Activated naive CD4-positive, alpha-beta T cell (primary cell): ENCODE measurements around the gene NDE1.

Experiments used
- DNase-seq, 4 experiments: peaks; one replicate each; lab custom pipeline; 2025; lab: John Stamatoyannopoulos, UW

Gene NDE1

GRCh38 chr16:15739464-15739863, 89.4 kb downstream of the NDE1 start:
- DNase-seq = no peak

GRCh38 chr16:15739950-15740349, 89.9 kb downstream of the NDE1 start:
- DNase-seq = no peak

GRCh38 chr16:15741207-15741871, 91.3 kb downstream of the NDE1 start:
- no peak for DNase-seq

DNA sequence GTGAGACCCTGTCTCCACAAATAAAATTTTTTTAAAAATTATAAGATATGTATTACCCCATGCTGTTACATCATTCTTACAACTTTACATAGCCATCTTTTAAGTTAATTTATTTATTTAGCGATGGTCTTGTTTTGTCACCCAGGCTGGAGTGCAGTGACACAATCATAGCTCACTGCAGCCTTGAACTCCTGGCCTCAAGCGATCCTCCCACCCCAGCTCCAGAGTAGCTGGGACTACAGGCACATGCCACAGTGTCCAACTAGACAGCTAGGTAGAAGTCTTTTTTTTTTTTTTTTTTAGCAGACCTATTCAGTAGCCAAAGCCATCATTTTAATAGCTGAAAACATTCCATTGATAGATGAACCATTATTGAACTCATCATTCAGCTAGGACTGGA, 92.7 kb downstream of the NDE1 start:
- no peak for DNase-seq

GRCh38 chr16:15743657-15744056, 93.6 kb downstream of the NDE1 start:
- DNase-seq = no peak

DNA sequence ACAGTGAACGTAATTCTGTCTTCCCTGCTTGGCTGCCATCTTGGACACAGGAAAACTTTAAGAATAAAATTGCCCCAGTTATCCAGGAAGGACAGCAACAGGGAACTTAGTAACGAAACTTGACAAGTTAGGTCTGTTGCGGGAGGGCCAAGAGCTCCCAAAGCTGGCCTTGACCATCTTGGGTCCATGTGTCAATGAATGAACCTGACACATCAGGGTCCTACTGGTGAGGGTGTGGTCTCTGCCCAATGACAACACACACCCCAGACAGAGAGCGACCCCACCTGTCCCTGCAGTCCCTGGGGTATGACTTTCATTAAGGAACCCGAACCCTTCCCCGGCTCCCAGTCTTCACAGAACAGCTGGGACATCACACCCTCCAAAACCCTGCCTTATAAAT, 96.3 kb downstream of the NDE1 start:
- no peak for DNase-seq

- DNase-seq = no peak
These were observed 97.9 kb downstream of the NDE1 start for GRCh38 chr16:15747937-15748336.

DNA sequence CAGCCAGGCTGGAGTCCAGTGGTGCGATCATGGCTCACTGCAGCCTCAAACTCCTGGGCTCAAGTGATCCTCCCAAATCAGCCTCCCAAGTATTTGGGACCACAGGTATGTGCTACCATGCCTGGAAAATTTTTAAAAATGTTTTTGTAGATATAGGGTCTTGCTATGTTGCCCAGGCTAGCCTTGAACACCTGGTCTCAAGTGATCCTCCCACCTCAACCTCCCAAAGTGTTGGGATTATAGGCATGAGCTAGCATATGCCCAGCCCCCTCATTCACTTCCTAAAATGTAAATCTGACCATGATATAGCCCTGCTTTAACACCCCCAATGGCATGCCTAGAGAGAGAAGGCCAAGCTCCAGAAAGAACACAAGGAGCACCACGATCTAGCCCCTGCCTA, 98.6 kb downstream of the NDE1 start:
- no peak for DNase-seq

DNA sequence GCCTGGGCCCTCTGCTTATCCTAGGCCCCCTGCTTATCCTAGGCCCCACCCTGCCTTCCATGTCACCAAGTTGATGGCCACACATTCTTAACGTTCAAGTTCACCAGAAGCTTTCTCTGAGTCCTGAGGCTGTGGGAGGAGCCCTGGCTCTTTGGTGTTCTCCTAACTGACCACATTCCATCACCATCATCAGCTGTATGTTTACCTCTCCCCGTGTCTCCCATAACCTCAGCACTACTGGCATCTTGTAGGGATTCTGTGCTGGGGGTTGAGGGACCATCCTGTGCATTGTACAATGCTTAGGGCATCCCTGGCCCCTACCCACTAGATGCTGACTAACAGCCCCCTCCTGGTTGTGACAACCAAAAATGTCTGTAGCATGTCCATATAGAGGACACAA, 99.3 kb downstream of the NDE1 start:
- no peak for DNase-seq

DNA sequence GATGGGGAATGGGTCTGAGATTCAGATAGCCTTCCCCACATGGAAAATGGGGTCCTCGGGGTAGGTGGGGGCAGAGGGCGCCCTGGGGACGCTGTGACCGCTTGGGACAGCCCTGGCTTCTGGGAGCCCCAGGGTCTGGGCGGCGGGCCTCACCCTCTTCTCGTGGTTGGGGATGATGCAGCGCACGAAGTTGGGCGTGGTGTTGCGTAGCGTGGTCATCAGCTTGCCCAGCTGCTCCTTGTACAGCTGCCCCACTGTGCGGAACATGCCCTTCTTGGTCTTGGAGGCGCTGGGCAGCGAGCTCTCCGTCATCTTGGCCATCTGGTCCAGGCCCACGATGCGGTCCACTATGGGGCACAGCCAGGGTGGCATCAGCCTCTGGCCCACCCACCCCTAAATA, 99.9 kb downstream of the NDE1 start:
- no peak for DNase-seq

GRCh38 chr16:15751940-15752339, 101.9 kb downstream of the NDE1 start:
- no peak for DNase-seq

- no peak for DNase-seq
These were observed 102.9 kb downstream of the NDE1 start for GRCh38 chr16:15752717-15753488.

DNA sequence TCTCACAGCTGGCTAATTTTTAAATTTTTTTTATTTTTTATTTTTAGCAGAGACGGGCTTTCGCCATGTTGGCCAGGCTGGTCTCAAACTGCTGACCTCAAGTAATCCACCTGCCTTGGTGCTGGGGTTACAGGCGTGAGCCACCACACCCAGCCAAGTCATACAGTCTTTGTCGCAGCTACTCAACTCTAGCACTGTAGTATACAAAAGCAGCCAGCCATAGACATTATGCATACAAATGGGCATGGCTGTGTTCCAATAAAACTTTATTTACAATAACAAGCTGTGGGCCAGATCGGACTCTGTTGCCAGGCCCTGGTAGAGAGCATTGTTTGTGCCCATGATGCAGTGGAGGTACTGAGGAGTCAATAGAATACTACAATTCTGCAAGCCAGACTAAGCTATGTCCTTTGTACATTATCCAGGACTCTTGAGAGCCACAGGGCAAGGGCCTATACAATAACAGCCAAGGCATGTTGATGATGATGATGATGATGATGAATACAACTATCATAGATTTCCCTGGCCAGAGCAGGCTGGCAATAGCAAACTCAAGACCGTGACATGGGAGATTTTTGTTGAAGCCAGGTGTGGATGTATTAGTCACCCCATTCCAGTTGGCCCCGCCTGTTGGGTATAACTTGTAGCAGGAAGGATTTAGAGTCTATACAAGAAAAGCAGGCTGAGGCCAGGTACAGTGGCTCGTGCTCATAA, 104.9 kb downstream of the NDE1 start:
- DNase-seq = no peak

DNA sequence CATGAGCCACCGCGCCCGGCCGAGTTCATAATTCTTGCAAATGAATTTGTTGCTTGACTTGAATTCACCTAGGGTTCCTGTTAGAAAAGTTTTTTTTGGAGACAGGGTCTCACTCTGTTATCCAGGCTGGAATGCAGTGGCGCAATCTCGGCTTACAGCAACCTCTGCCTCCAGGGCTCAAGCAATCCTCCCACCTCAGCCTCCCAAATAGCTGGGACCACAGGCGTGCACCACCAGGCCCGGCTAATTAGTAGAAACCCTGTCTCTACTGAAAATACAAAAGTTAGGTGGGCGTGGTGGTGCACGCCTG, 107.0 kb downstream of the NDE1 start:
- no peak for DNase-seq

DNA sequence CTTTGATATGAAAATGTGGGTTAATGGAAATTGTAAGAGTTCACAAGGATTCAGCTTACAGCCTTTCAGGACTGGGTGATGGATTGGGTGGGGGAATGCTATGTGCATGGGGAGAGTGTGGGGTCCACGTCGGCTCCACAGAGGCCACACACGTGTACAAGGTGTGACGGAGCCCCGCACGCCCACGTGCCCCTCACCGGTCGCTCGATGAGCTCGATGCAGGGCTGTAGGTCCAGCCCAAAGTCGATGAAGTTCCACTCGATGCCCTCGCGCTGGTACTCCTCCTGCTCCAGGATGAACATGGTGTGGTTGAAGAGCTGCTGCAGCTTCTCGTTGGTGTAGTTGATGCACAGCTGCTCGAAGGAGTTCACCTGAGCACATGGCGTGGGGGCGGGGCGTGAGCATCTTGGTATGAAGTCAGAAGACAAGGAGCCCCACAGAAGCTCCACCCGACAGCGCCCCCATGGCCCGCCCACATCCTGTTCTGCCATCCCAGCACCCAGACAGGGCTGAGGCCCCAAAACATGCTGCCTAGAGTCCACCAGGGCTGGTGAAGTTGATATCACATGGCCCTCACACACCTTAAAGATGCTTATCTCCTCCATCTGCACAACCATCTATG, 107.7 kb downstream of the NDE1 start:
- DNase-seq = no peak

DNA sequence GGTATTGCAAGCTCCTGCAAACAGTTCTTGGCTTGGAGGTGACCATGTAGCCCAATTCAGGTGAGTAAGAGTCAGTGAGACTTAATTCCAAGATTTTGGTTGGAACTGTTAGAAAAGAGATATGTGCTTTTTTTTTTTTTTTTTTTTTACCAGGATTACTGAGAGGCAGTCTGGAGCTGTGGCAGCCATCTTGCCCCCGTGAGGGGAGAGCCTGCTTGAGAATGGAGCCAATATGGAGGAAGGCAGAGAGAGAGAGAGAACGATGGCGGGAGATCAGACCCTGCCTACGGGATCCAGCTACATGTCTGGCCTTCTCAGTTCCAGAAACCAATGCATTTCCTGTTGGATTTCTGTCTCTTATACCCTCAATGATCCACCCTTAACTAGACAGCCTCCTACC, 109.0 kb downstream of the NDE1 start:
- DNase-seq = no peak

DNA sequence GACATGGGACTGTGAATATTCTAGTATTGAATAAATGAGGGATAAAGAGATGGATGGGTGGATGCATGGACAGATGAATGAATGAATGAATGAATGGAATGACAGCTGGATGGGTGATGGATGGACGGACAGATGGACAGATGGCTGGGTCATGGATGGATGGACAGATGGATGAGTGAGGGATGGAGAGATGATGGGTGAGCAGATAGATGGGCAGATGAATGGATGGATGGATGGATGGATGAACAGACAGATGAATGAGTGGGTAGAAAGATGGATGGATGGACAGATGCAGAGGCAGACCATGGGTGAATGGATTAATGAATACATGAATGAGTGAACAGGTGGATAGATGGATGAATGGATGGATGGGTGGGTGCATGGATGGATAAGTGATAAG, 110.1 kb downstream of the NDE1 start:
- DNase-seq = no peak

DNA sequence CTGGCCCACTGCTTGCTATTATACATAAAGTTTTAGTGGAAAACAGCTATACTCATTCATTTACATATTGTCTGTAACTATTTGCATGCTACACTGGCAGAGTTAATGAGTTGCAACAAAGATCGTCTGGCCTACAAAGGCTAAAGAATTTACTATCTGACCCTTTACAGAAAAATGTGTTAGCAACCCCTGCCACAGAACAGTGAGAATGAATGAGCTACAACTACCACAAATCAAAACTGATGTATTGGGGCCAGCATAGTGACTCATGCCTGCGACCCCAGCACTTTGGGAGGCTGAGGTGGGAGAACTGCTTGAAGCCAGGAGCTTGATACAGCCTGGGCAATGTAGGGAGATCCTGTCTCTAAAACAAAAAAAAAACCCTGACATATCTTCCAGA, 114.1 kb downstream of the NDE1 start:
- DNase-seq = no peak

DNA sequence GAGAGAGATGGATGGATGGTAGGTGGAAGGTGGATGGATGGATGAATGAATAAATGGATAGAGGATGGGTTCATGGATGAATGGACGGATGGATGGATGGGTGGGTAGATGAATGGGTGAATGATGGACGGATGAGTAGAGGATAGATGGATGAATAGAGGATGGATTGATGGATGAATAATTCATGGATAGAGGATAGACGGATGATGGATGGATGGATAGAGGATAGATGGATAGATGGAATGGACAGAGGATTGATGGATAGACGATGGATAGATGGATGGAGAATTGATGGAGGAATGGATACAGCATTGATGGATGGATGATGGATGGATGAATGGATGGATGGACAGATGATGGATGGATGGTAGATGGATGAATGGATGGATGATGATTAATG, 115.1 kb downstream of the NDE1 start:
- DNase-seq = no peak

GRCh38 chr16:15765880-15766279, 115.8 kb downstream of the NDE1 start:
- DNase-seq = no peak

- no peak for DNase-seq
These were observed 116.9 kb downstream of the NDE1 start for GRCh38 chr16:15766918-15767317.

DNA sequence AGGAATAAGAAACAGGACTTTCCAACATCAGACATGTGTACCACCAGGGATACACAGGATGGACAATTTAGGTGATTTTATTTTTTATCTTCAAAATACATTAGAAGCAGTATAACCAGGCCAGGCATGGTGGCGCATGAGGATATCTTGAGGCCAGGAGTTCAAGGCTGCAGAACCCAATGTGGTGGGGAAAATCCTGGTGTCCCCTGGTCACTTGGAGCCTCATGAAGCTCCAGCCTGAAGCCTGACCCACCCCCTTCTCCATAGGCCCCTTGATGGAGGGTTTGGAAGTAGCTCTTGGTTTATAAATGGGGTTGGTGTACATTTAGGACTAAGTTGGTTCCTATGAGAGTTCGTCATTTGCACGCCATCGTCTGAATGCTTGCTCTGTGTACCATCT, 118.2 kb downstream of the NDE1 start:
- no peak for DNase-seq

DNA sequence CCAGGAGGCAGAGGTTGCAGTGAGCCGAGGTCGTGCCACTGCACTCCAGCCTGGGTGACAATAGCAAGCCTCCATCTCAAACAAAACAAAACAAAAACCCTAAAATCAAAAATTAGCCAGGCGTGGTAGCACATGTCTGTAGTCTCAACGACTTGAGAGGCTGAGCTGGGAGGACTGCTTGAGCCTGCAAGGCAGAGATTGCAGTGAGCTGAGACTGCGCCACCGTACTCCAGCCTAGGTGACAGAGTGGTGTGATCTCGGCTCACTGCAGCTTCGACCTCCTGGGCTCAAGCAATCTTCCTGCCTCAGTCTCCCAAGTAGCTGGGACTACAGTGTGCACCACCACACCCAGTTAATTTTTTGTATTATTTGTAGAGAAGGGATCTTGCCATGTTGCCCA, 119.2 kb downstream of the NDE1 start:
- no peak for DNase-seq
